Tibial nerve (tissue), 4 donors: ENCODE results near the gene HSP90AB1. TPM values are rescaled to one million over a fixed set of nuclear protein-coding genes. Genes with fewer than 3 reads are reported as not detected.

Experiments used
- DNase-seq, 2 donors: peaks; one replicate each; pipeline ENCODE4 v3.0.0-alpha.2; 2019; ENCODE audit warnings: low spot score in 2 of 2
- H3K27ac ChIP-seq, 4 donors: fragments of 200-600 bp; sonication (generic) in 3 of 4; one replicate each; pipeline ENCODE4 v1.5.1; 2017 to 2019; ENCODE audit warnings: mild to moderate bottlenecking in 1 of 4
- H3K27me3 ChIP-seq, 2 donors: fragments of 200-600 bp; sonication (generic) in 1 of 2; one replicate each; pipeline versions ENCODE4 v1.5.1 to v1.6.0; 2017 to 2019
- H3K36me3 ChIP-seq, 3 donors: fragments of 200-600 bp; sonication (generic); one replicate each; pipeline ENCODE4 v1.5.1; 2018 to 2019
- H3K4me1 ChIP-seq, 4 donors: fragments of 200-600 bp; sonication (generic) in 3 of 4; one replicate each; pipeline ENCODE4 v1.5.1; 2017 to 2019
- H3K4me3 ChIP-seq, 4 donors: fragments of 200-600 bp; sonication (generic) in 3 of 4; one replicate each; pipeline ENCODE4 v1.5.1; 2017 to 2019; ENCODE audit warnings: mild to moderate bottlenecking in 1 of 4, moderate library complexity in 1 of 4
- H3K9me3 ChIP-seq, 4 donors: fragments of 200-600 bp; sonication (generic) in 3 of 4; one replicate each; pipeline ENCODE4 v1.5.1; 2017 to 2019
- CTCF ChIP-seq, 5 experiments: fragments of 200-600 bp in 3 of 5; fragments of 450-650 bp in 2 of 5; sonication (generic) in 3 of 5; IDR thresholded peaks; one replicate each; pipeline ENCODE4 v1.5.1; 2016 to 2019; ENCODE audit warnings: antibody characterized with exemption in 5 of 5, mild to moderate bottlenecking in 3 of 5, moderate library complexity in 2 of 5
- EP300 ChIP-seq, 2 donors: sonication (generic); formaldehyde crosslinking; IDR thresholded peaks; one replicate each; pipeline ENCODE4 v1.6.1; 2017; ENCODE audit warnings: antibody characterized with exemption in 2 of 2, mild to moderate bottlenecking in 1 of 2
- POLR2A ChIP-seq, 2 donors: fragments of 450-650 bp; IDR thresholded peaks; one replicate each; pipeline ENCODE4 v1.6.1; 2017; ENCODE audit warnings: antibody characterized with exemption in 2 of 2, mild to moderate bottlenecking in 2 of 2, moderate library complexity in 2 of 2
- whole genome bisulfite sequencing, 2 donors: methylation state at CpG; one replicate each; pipeline ENCODE4 v1.1.5; 2018; 5-methylcytosine and 5-hydroxymethylcytosine counted together
- total RNA-seq, 4 donors: library from RNA; depleted of rRNA; stranded (reverse); fragments of >200 nt; gene quantifications; one replicate each; pipeline ENCODE4 v1.1.0, GENCODE V29; 2016

HSP90AB1 gene
- total RNA-seq, 4 donors from 2014 or later = 485 to 580 (median 543) TPM

GRCh38 chr6:44258921-44259320 is 12.0 kb downstream of the HSP90AB1 start:
- no peak for DNase-seq
- H3K4me3 ChIP-seq = no peak overlapping the region
- TF ChIP-seq CTCF (IDR thresholded peaks at IDR 0.05) = no peak
- no peak for TF ChIP-seq EP300 (IDR thresholded peaks at IDR 0.05)
- no peak for TF ChIP-seq POLR2A (IDR thresholded peaks at IDR 0.05)
- 87 to 89% methylated on average over 3 of the region's 3 CpGs for WGBS, 2 donors
- H3K27ac ChIP-seq = peak overlapping the region in 1 of 4 donors; percentile 90
- peaks cover 0 to 40% (median 3%) of the 10 kb centered on the region in 3 donors for H3K36me3 ChIP-seq
- H3K9me3 ChIP-seq = no peaks in the 10 kb centered on the region
- H3K4me1 ChIP-seq = peaks cover 2 to 64% (median 36%) of the 10 kb centered on the region in 4 donors
- H3K27me3 ChIP-seq = no peaks in the 10 kb centered on the region

GRCh38 chr6:44260011-44260410 is 13.1 kb downstream of the HSP90AB1 start:
- TF ChIP-seq CTCF (IDR thresholded peaks at IDR 0.05) = no peak
- no peak for TF ChIP-seq EP300 (IDR thresholded peaks at IDR 0.05)
- no peak for TF ChIP-seq POLR2A (IDR thresholded peaks at IDR 0.05)
- WGBS, 2 donors = 81 to 89% methylated on average over 3 to 8 of the region's 8 CpGs
- H3K4me1 ChIP-seq = peaks cover 2 to 64% (median 44%) of the 10 kb centered on the region in 4 donors

GRCh38 chr6:44260451-44261297 is 13.8 kb downstream of the HSP90AB1 start:
- Histone ChIP-seq H3K27me3 (no peaks in the 10 kb centered on the region), H3K27ac (no peak overlapping the region), H3K36me3 (peaks cover 0 to 22% (median 0%) of the 10 kb centered on the region in 3 donors), H3K9me3 (no peaks in the 10 kb centered on the region), H3K4me3 (no peak overlapping the region), H3K4me1 (peaks cover 2 to 59% (median 44%) of the 10 kb centered on the region in 4 donors)
- no peak for DNase-seq
- TF ChIP-seq EP300 (IDR thresholded peaks at IDR 0.05) (no peak), CTCF (IDR thresholded peaks at IDR 0.05) (no peak), POLR2A (IDR thresholded peaks at IDR 0.05) (no peak)
- 91 to 92% methylated on average over 6 of the region's 6 CpGs for WGBS, 2 donors

More at GRCh38 chr6:44260011-44260410, 13.1 kb downstream of the HSP90AB1 start:
- no peaks in the 10 kb centered on the region for H3K27me3 ChIP-seq
- no peaks in the 10 kb centered on the region for H3K9me3 ChIP-seq
- no peak for DNase-seq
- no peak overlapping the region for H3K4me3 ChIP-seq
- peaks cover 0 to 29% (median 0%) of the 10 kb centered on the region in 3 donors for H3K36me3 ChIP-seq
- no peak overlapping the region for H3K27ac ChIP-seq

- 99 to 100% methylated on average over 2 to 8 of the region's 8 CpGs for WGBS, 2 donors
- no peak for DNase-seq
- no peaks in the 10 kb centered on the region for H3K9me3 ChIP-seq
- H3K36me3 ChIP-seq = peaks cover 0 to 22% (median 0%) of the 10 kb centered on the region in 3 donors
- no peak for TF ChIP-seq CTCF (IDR thresholded peaks at IDR 0.05)
- no peak for TF ChIP-seq EP300 (IDR thresholded peaks at IDR 0.05)
- TF ChIP-seq POLR2A (IDR thresholded peaks at IDR 0.05) = no peak
- H3K27ac ChIP-seq = no peak overlapping the region
- peaks cover 2 to 53% (median 35%) of the 10 kb centered on the region in 4 donors for H3K4me1 ChIP-seq
- H3K27me3 ChIP-seq = no peaks in the 10 kb centered on the region
- H3K4me3 ChIP-seq = no peak overlapping the region
These were observed 14.7 kb downstream of the HSP90AB1 start for GRCh38 chr6:44261581-44261980.
